Loucy (cell line): ENCODE results near the gene ZNF362.

ENCODE experiments used
- CTCF ChIP-seq: fragments of 200-600 bp; sonication (generic); conservative IDR thresholded peaks from 2 replicates; pipeline ENCODE4 v1.5.1; 2014; ENCODE audit warnings: mild to moderate bottlenecking, antibody characterized with exemption, low read length
- EZH2phosphoT487 ChIP-seq: fragments of 200-600 bp; IDR thresholded peaks from 2 replicates; pipeline ENCODE4 v1.6.1; 2018; ENCODE audit warnings: antibody characterized with exemption, mild to moderate bottlenecking, moderate library complexity, borderline replicate concordance

- TF ChIP-seq CTCF, result no peak
- no peak for TF ChIP-seq EZH2phosphoT487
Observed at GRCh38 chr1:33275706-33276572, 19.6 kb downstream of the ZNF362 start.
